ENCODE results near the gene MRPS27. TPM values are rescaled to one million over a fixed set of nuclear protein-coding genes. Genes with fewer than 3 reads are reported as not detected.

MRPS27 gene
- total and polyA plus RNA-seq, 2 donors from 2014 or later: 40.0 to 50.8 TPM

DNA sequence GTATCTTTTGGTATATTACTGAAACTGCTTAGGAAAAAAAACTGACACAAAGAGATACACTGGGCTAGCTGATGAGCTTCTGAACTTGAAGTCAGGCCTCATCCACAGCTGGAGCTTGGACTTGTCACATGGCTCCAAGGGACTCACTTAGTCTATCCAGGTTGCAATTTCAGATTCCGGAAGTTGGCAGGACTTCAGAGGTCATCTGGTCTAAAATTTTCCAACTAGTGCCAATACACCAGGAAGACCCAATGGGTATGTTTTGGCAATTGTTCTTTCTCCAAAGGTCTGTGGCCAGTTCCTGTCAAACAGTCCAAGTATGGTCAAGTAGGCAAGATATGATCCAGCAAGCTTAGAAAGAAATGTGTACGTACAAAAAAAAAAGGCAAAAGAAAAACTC is 36.7 kb downstream of the MRPS27 start:
- Histone ChIP-seq H3K4me3 (ENCODE audit: low read length in 3 of 3) (no peak overlapping the region), H3K27me3 (ENCODE audit: control insufficient read depth, insufficient read depth, low read length) (no peaks in the 10 kb centered on the region), H3K36me3 (ENCODE audit: control insufficient read depth in 2 of 3, insufficient read depth in 3 of 3, low read length in 3 of 3) (no peaks in the 10 kb centered on the region), H3K27ac (ENCODE audit: low read depth in 2 of 2, low read length in 2 of 2) (no peak overlapping the region), H3K9ac (ENCODE audit: low read length in 3 of 3) (no peak overlapping the region), H3K4me1 (ENCODE audit: control insufficient read depth in 2 of 3, insufficient read depth in 2 of 3, low read depth in 1 of 3, low read length in 3 of 3) (no peaks in the 10 kb centered on the region), H3K9me3 (ENCODE audit: control insufficient read depth in 2 of 3, insufficient read depth in 1 of 3, low read length in 3 of 3) (no peaks in the 10 kb centered on the region)
- TF ChIP-seq CTCF (IDR thresholded peaks at IDR 0.05; ENCODE audit: borderline replicate concordance, extremely low read depth, insufficient read depth): no peak
- FAIRE-seq (no peak), DNase-seq (no peak)
- intact Hi-C loops (cut with DNase I): no loop called here

- intact Hi-C loops (cut with DNase I): no loop called here
- Histone ChIP-seq H3K9ac (ENCODE audit: low read length in 3 of 3) (no peak overlapping the region), H3K9me3 (ENCODE audit: control insufficient read depth in 2 of 3, insufficient read depth in 1 of 3, low read length in 3 of 3) (no peaks in the 10 kb centered on the region), H3K27ac (ENCODE audit: low read depth in 2 of 2, low read length in 2 of 2) (no peak overlapping the region), H3K4me3 (ENCODE audit: low read length in 3 of 3) (no peak overlapping the region), H3K27me3 (ENCODE audit: control insufficient read depth, insufficient read depth, low read length) (no peaks in the 10 kb centered on the region), H3K36me3 (ENCODE audit: control insufficient read depth in 2 of 3, insufficient read depth in 3 of 3, low read length in 3 of 3) (no peaks in the 10 kb centered on the region), H3K4me1 (ENCODE audit: control insufficient read depth in 2 of 3, insufficient read depth in 2 of 3, low read depth in 1 of 3, low read length in 3 of 3) (no peaks in the 10 kb centered on the region)
- no peak for TF ChIP-seq CTCF (IDR thresholded peaks at IDR 0.05; ENCODE audit: borderline replicate concordance, extremely low read depth, insufficient read depth)
- FAIRE-seq (no peak), DNase-seq (no peak)
Measured at GRCh38 chr5:72282878-72283277, 37.2 kb downstream of the MRPS27 start.

- Histone ChIP-seq H3K9me3 (ENCODE audit: control insufficient read depth in 2 of 3, insufficient read depth in 1 of 3, low read length in 3 of 3) (no peaks in the 10 kb centered on the region), H3K27me3 (ENCODE audit: control insufficient read depth, insufficient read depth, low read length) (no peaks in the 10 kb centered on the region), H3K36me3 (ENCODE audit: control insufficient read depth in 2 of 3, insufficient read depth in 3 of 3, low read length in 3 of 3) (no peaks in the 10 kb centered on the region), H3K9ac (ENCODE audit: low read length in 3 of 3) (no peak overlapping the region), H3K4me3 (ENCODE audit: low read length in 3 of 3) (no peak overlapping the region), H3K27ac (ENCODE audit: low read depth in 2 of 2, low read length in 2 of 2) (peak overlapping the region in 1 of 2 donors; percentile 11), H3K4me1 (ENCODE audit: control insufficient read depth in 2 of 3, insufficient read depth in 2 of 3, low read depth in 1 of 3, low read length in 3 of 3) (no peaks in the 10 kb centered on the region)
- DNase-seq: peak in 2 of 5 donors; percentile 71 to 79
- FAIRE-seq: peak; percentile 35
- intact Hi-C loops (cut with DNase I): no loop called here
- TF ChIP-seq CTCF (IDR thresholded peaks at IDR 0.05; ENCODE audit: borderline replicate concordance, extremely low read depth, insufficient read depth): no peak
Measured at GRCh38 chr5:72281764-72282499, 38.1 kb downstream of the MRPS27 start.

GRCh38 chr5:72281430-72281763 is 38.6 kb downstream of the MRPS27 start:
- H3K36me3 ChIP-seq (ENCODE audit: control insufficient read depth in 2 of 3, insufficient read depth in 3 of 3, low read length in 3 of 3): no peaks in the 10 kb centered on the region
- H3K27me3 ChIP-seq (ENCODE audit: control insufficient read depth, insufficient read depth, low read length): no peaks in the 10 kb centered on the region
- H3K9me3 ChIP-seq (ENCODE audit: control insufficient read depth in 2 of 3, insufficient read depth in 1 of 3, low read length in 3 of 3): no peaks in the 10 kb centered on the region
- no peak overlapping the region for H3K9ac ChIP-seq (ENCODE audit: low read length in 3 of 3)
- H3K27ac ChIP-seq (ENCODE audit: low read depth in 2 of 2, low read length in 2 of 2): no peak overlapping the region
- intact Hi-C loops (cut with DNase I): no loop called here
- TF ChIP-seq CTCF (IDR thresholded peaks at IDR 0.05; ENCODE audit: borderline replicate concordance, extremely low read depth, insufficient read depth): no peak
- FAIRE-seq (no peak), DNase-seq (no peak)
- no peaks in the 10 kb centered on the region for H3K4me1 ChIP-seq (ENCODE audit: control insufficient read depth in 2 of 3, insufficient read depth in 2 of 3, low read depth in 1 of 3, low read length in 3 of 3)
- no peak overlapping the region for H3K4me3 ChIP-seq (ENCODE audit: low read length in 3 of 3)
